HG03095 (cell line): ENCODE data around the gene TPSAB1.

ENCODE experiments used
- ATAC-seq: cut with Tn5 transposase; IDR thresholded peaks from one replicate; pipeline ENCODE4 v1.9.1; 2021; ENCODE audit warnings: moderate library complexity; ENCODE audit not compliant: unreplicated experiment

TPSAB1 gene

DNA sequence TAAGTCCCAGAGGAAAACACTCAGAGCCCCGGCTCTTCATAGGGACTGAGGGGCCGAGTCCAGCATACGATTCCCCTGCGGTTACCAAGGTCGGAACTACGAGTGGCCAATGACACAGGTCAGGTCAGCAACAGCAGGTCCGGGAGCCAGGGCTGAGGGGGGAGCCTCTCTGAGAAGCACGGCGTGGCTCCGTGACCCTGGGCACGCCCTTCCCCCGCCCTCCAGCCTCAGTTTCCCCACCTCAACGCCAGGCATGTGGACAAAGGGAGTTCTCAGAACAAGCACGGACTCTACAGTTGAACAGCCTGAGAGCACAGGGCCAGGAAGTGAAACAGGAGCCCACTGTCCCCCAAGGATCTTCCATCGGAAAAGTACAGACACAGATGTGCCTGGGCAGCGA is 41.0 kb downstream of the TPSAB1 start:
- ATAC-seq: no peak

- no peak for ATAC-seq
These were observed 41.9 kb downstream of the TPSAB1 start for GRCh38 chr16:1282324-1282973.

GRCh38 chr16:1283296-1283695 is 42.8 kb downstream of the TPSAB1 start:
- ATAC-seq: no peak

GRCh38 chr16:1283996-1284616 is 43.6 kb downstream of the TPSAB1 start:
- no peak for ATAC-seq

- no peak for ATAC-seq
These were observed 45.4 kb downstream of the TPSAB1 start for GRCh38 chr16:1285669-1286512.

- no peak for ATAC-seq
These were observed 46.1 kb downstream of the TPSAB1 start for GRCh38 chr16:1286513-1287094.

DNA sequence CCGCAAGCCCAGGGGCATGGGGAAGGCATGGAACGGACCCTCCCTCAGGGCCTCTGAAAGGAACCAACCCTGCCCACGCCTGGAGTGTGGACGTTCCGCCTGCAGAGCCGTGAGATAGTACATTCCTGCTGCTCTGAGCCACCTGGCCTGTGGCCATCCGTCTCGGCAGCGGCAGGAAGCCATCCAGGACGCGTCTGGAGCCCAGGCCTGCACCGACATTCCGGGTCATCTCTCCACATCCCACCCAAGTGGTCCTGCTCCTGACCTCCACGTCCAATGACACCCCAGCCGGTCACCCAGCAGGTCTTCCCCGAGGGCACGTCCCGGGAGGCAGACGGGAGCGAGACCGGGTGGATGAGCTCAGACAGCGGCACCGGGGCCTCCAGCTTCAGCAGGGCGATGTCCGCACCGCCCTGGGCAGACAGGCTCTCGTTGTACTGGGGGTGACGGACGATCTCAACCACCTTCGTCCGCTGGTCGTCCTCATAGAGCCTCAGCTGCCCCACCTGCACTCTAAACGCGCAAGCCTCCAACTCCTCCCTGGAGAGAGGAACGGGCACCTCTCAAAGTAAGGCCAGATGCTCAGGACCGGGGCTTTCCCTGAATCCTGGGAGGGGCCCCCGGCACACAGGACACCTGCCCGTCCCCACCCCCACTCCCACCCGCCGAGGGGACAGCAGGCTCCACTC is 47.6 kb downstream of the TPSAB1 start:
- ATAC-seq: no peak

GRCh38 chr16:1288813-1289476 is 48.4 kb downstream of the TPSAB1 start:
- no peak for ATAC-seq

DNA sequence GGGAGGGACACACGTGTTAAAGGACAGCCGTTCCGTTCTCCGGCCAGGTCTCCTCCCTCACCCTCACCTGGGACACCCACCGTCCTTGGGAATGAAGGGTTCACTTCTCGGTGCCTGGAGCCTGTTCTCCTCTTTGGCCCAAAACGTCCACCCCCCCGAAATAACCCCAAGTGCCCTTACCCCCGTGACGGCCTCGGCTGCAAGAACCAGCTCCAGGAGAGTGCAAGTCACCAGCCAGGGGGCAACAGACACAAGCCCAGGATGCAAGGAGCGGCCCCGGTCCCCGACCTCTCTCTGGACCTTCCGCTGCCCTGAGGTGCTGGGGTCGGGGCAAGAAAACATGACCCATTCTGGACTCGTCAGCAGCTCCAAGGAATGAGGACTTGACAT is 49.0 kb downstream of the TPSAB1 start:
- ATAC-seq: no peak

GRCh38 chr16:1290063-1290501 is 49.6 kb downstream of the TPSAB1 start:
- ATAC-seq: no peak

- ATAC-seq: no peak
These were observed 50.5 kb downstream of the TPSAB1 start for GRCh38 chr16:1290860-1291575.

- no peak for ATAC-seq
These were observed 51.1 kb downstream of the TPSAB1 start for GRCh38 chr16:1291576-1291974.
